HepG2 (cell line): Measurements from ENCODE around the gene MAN2A2. TPM values are rescaled to one million over a fixed set of nuclear protein-coding genes. Genes with fewer than 3 reads are reported as not detected.

Experiments
- ATF7 ChIP-seq, 2 experiments: fragments of 450-650 bp in 1 of 2; sonication (generic) in 1 of 2; formaldehyde crosslinking in 1 of 2; IDR thresholded peaks; 2 replicates each; pipeline versions ENCODE4 v1.4.0 to v1.6.1; 2016 to 2020; ENCODE audit warnings: antibody characterized with exemption in 1 of 2, mild to moderate bottlenecking in 1 of 2, missing genetic modification reagents in 1 of 2
- CCDC6 ChIP-seq: sonication (generic); formaldehyde crosslinking; IDR thresholded peaks from 2 replicates; pipeline ENCODE4 v1.8.1; 2022; ENCODE audit warnings: mild to moderate bottlenecking, missing genetic modification reagents, moderate library complexity
- DZIP1 ChIP-seq: sonication (generic); formaldehyde crosslinking; IDR thresholded peaks from 2 replicates; pipeline ENCODE4 v1.5.0; 2020; ENCODE audit warnings: mild to moderate bottlenecking, missing genetic modification reagents
- ELF4 ChIP-seq: sonication (generic); formaldehyde crosslinking; IDR thresholded peaks from 2 replicates; pipeline ENCODE4 v1.5.0; 2020; ENCODE audit warnings: missing genetic modification reagents, mild to moderate bottlenecking, moderate library complexity, borderline replicate concordance
- FOXK2 ChIP-seq: fragments of 450-650 bp; IDR thresholded peaks from 2 replicates; pipeline ENCODE4 v1.6.1; 2016
- HNF1A ChIP-seq, 2 experiments: sonication (generic) in 1 of 2; formaldehyde crosslinking in 1 of 2; IDR thresholded peaks; 2 replicates each; pipeline versions ENCODE4 v1.4.0 to v1.6.1; 2016 to 2020; ENCODE audit warnings: borderline replicate concordance in 1 of 2, low read depth in 1 of 2, mild to moderate bottlenecking in 1 of 2, missing genetic modification reagents in 1 of 2
- HOMEZ ChIP-seq: IDR thresholded peaks from 2 replicates; pipeline ENCODE4 v1.6.1; 2016; ENCODE audit warnings: low read depth
- MAFF ChIP-seq: IDR thresholded peaks from 2 replicates; pipeline ENCODE4 v1.6.1; 2011; ENCODE audit warnings: low read depth, low read length, improper control_type of control experiment
- POLR2AphosphoS5 ChIP-seq: IDR thresholded peaks from 2 replicates; pipeline ENCODE4 v1.6.1; 2012; ENCODE audit warnings: low read depth, low read length
- RXRB ChIP-seq: IDR thresholded peaks from 2 replicates; pipeline ENCODE4 v1.6.1; 2016; ENCODE audit warnings: borderline replicate concordance, missing genetic modification reagents, missing compliant biosample characterization
- SP2 ChIP-seq: sonication (generic); formaldehyde crosslinking; IDR thresholded peaks from 2 replicates; pipeline ENCODE4 v1.5.1; 2020; ENCODE audit warnings: mild to moderate bottlenecking, missing genetic modification reagents
- ZBTB49 ChIP-seq: sonication (generic); formaldehyde crosslinking; IDR thresholded peaks from 2 replicates; pipeline ENCODE4 v1.4.0; 2020; ENCODE audit warnings: missing genetic modification reagents, borderline replicate concordance
- ZFP36 ChIP-seq: fragments of 150-350 bp; IDR thresholded peaks from 2 replicates; pipeline ENCODE4 v1.6.1; 2018; ENCODE audit warnings: borderline replicate concordance, low read length, low read depth; ENCODE audit not compliant: partially characterized antibody
- ZNF558 ChIP-seq: sonication (generic); formaldehyde crosslinking; IDR thresholded peaks from 2 replicates; pipeline ENCODE4 v1.9.0; 2022; ENCODE audit warnings: mild to moderate bottlenecking, missing genetic modification reagents, borderline replicate concordance
- ZNF562 ChIP-seq: sonication (generic); formaldehyde crosslinking; IDR thresholded peaks from 2 replicates; pipeline ENCODE4 v1.8.0; 2022; ENCODE audit warnings: missing genetic modification reagents, borderline replicate concordance
- ZNF784 ChIP-seq: sonication (generic); formaldehyde crosslinking; IDR thresholded peaks from 2 replicates; pipeline ENCODE4 v1.5.1; 2020; ENCODE audit warnings: missing genetic modification reagents, mild to moderate bottlenecking, borderline replicate concordance
- polyA plus RNA-seq, 8 experiments: library from polyadenylated mRNA; depleted of rRNA in 3 of 8; stranded (reverse) in 7 of 8; unstranded in 1 of 8; fragments of >200 nt; fragmentation: Illumina TruSeq in 4 of 8; extraction: Trizol in 4 of 8; gene quantifications; 2 replicates each; pipeline versions ENCODE4 v1.2.1 to v1.2.3, GENCODE V29; 2011 to 2016; ENCODE audit warnings: low read depth in 4 of 8, missing spikeins in 1 of 8, mixed read lengths in 1 of 8; ENCODE audit not compliant: insufficient read depth in 1 of 8
- total RNA-seq, 5 experiments: library from RNA; depleted of rRNA; stranded (reverse); fragments of >200 nt; fragmentation: Illumina TruSeq; extraction: Trizol; gene quantifications; 2 replicates each; pipeline ENCODE4 v1.2.3, GENCODE V29; 2016; ENCODE audit warnings: low read depth in 1 of 5

Gene MAN2A2
- total and polyA plus RNA-seq, 2 of the 13 experiments (the other 11 are each of a cell fraction or from before 2014, with no cell fraction given), result 17.5 to 51.5 TPM

- peak; percentile 71 for TF ChIP-seq HNF1A (IDR thresholded peaks at IDR 0.05; ENCODE audit: low read depth)
- peak; percentile 94 for TF ChIP-seq HNF1A (CRISPR knock-in tag; IDR thresholded peaks at IDR 0.05; ENCODE audit: borderline replicate concordance)
- TF ChIP-seq ATF7 (IDR thresholded peaks at IDR 0.05), result no peak
- TF ChIP-seq ATF7 (CRISPR knock-in tag; IDR thresholded peaks at IDR 0.05), result peak; percentile 90
- peak; percentile 89; the same call in 1 of the 2 replicates for TF ChIP-seq ZNF784 (CRISPR knock-in tag)
- TF ChIP-seq HOMEZ, result peak; percentile 75; the same call in 1 of the 2 replicates
- TF ChIP-seq DZIP1 (CRISPR knock-in tag), result 0 out of 2 replicates have a peak, but pooled peaks have one; percentile 42
- TF ChIP-seq CCDC6 (CRISPR knock-in tag), result peak; percentile 89
- TF ChIP-seq RXRB, result peak; percentile 98
- no peak for TF ChIP-seq POLR2AphosphoS5
- TF ChIP-seq ELF4 (CRISPR knock-in tag), result no peak
- no peak for TF ChIP-seq ZBTB49 (CRISPR knock-in tag)
- peak; percentile 57; the same call in 1 of the 2 replicates for TF ChIP-seq ZNF558 (CRISPR knock-in tag)
- TF ChIP-seq SP2 (CRISPR knock-in tag), result no peak
- no peak for TF ChIP-seq ZNF562 (CRISPR knock-in tag)
- no peak for TF ChIP-seq MAFF
- TF ChIP-seq FOXK2, result peak; percentile 43; the same call in 1 of the 2 replicates
- no peak for TF ChIP-seq ZFP36
Observed at GRCh38 chr15:90873998-90874605, 29.0 kb upstream of the MAN2A2 start (continued).
